Spinal cord (tissue), 10 donors: ENCODE measurements around the gene COX7B2. TPM values are rescaled to one million over a fixed set of nuclear protein-coding genes. Genes with fewer than 3 reads are reported as not detected.

Source experiments
- DNase-seq, 6 donors: peaks; one replicate each; pipeline versions ENCODE4 v3.0.0 to v3.0.0-alpha.2; 2013 to 2015; ENCODE audit warnings: low spot score in 6 of 6, low read depth in 4 of 6
- H3K27ac ChIP-seq: one replicate; pipeline ENCODE4 v1.5.1; 2013; ENCODE audit warnings: low read depth, low read length, control low read depth
- H3K27me3 ChIP-seq: one replicate; pipeline ENCODE4 v1.6.1; 2013; ENCODE audit warnings: low read length; ENCODE audit not compliant: control insufficient read depth, insufficient read depth
- H3K36me3 ChIP-seq: one replicate; pipeline ENCODE4 v1.6.1; 2013; ENCODE audit warnings: low read length; ENCODE audit not compliant: control insufficient read depth, insufficient read depth
- H3K4me1 ChIP-seq: one replicate; pipeline ENCODE4 v1.6.1; 2013; ENCODE audit warnings: low read length; ENCODE audit not compliant: control insufficient read depth, insufficient read depth
- H3K4me3 ChIP-seq: one replicate; pipeline ENCODE4 v1.5.1; 2013; ENCODE audit warnings: low read depth, low read length, control low read depth
- H3K9me3 ChIP-seq: one replicate; pipeline ENCODE4 v1.6.1; 2013; ENCODE audit warnings: low read length; ENCODE audit not compliant: control insufficient read depth, insufficient read depth
- WGBS: methylation state at CpG from one replicate; pipeline ENCODE4 v1.1.5; 2013; ENCODE audit warnings: missing lambda C conversion rate; ENCODE audit not compliant: insufficient coverage; 5-methylcytosine and 5-hydroxymethylcytosine counted together
- polyA plus RNA-seq, 2 donors: library from polyadenylated mRNA; unstranded; fragments of 120-200 nt; gene quantifications; one replicate each; pipeline ENCODE4 v1.2.1, GENCODE V29; 2013; ENCODE audit not compliant: insufficient read length in 2 of 2
- total RNA-seq, 2 donors: library from RNA; depleted of rRNA in 1 of 2; stranded (reverse); fragments of 120-200 nt in 1 of 2; fragments of >200 nt in 1 of 2; gene quantifications; one replicate each; pipeline versions ENCODE4 v1.2.3 to v1.2.4, GENCODE V29; 2013 to 2014
- donor health status: healthy.

Gene COX7B2
- total and polyA plus RNA-seq, 4 donors = not detected

DNA sequence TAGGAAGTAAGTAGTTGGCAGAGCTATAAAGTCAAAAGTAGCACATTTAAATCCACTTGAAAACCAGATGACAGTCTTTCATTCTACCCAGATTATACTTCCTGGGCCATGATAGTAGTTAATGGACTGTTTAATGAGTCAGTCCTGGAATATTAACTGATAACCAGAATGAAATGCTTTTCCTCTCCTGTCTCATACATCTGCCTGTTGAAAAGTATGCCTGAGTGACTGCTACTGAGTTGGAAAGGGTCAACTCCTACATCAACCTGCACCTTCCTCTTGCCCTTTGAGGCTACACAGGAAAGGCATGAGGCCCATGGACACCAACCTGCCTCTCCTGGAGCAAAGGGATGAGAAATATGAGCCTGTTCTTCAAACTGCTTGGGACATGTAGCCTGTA is 36.0 kb upstream of the COX7B2 start:
- H3K27me3 ChIP-seq = no peaks in the 10 kb centered on the region
- H3K4me1 ChIP-seq = no peaks in the 10 kb centered on the region
- DNase-seq = peak in 1 of 6 donors; percentile 17
- H3K9me3 ChIP-seq = no peaks in the 10 kb centered on the region
- no peak overlapping the region for H3K27ac ChIP-seq
- no peaks in the 10 kb centered on the region for H3K36me3 ChIP-seq
- H3K4me3 ChIP-seq = no peak overlapping the region

DNA sequence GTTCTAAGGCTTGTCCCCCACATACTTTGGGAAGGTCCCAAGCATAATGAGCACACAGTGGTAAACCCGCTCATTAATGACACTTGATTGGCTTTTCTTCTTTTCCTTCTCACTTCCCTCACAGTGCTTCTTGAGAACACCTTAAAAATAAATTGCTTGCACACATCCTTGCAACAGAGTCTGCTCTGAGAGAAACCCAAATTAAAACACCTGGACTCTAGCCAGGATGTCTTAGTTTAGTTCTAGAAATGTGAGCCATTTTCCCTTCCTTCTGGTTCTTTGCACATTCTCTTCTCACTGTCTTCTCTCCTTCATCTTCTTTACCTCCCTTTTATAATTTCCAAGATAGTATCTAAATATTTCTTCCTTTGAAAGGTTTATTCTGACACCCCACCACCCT is 35.3 kb upstream of the COX7B2 start:
- no peak for DNase-seq
- WGBS = 100% methylated on average over 1 of the region's 1 CpG
- Histone ChIP-seq H3K36me3 (no peaks in the 10 kb centered on the region), H3K4me1 (no peaks in the 10 kb centered on the region), H3K27me3 (no peaks in the 10 kb centered on the region), H3K4me3 (no peak overlapping the region), H3K27ac (no peak overlapping the region), H3K9me3 (no peaks in the 10 kb centered on the region)

DNA sequence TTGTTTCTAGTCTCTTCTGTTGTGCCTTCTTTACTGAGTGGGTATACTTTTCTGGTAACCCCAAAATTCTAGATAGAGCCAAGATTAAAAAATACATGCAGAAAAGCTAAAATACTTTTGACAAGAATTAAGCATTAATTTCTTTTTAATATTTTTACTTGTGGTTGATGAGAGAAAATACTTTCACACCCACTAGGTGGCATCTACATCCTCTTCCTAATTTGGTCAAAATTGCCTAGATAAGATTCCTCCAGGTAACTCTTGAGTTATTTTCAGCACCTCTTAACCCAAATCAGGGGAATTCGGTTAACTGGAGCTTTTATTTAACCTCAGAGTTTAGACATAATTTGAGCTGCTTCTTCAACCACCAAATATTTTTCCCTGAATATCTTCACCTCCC is 28.4 kb upstream of the COX7B2 start:
- Histone ChIP-seq H3K4me3 (no peak overlapping the region), H3K9me3 (no peaks in the 10 kb centered on the region), H3K36me3 (no peaks in the 10 kb centered on the region), H3K4me1 (no peaks in the 10 kb centered on the region), H3K27me3 (no peaks in the 10 kb centered on the region), H3K27ac (no peak overlapping the region)
- no peak for DNase-seq
- WGBS = no CpG with 5 or more reads among the region's 1 CpG

DNA sequence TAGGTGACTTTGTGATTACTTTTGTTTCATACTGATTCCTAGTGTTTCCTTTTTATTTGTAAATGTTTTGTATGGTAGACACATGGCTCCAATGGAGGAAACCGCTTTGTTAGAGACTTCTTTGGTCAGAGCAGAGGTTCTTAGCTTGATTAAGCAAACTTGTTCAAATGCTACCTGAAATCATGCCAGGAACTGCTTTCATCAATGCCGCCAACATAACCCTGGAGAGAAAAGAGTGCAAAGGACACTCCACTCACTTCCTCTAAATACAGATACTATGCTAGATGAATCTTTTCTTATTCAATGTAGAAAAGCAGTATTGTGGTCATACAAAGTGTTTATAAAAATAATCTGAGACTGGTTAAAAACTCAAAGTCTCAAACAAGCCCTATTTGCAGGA is 25.7 kb upstream of the COX7B2 start:
- Histone ChIP-seq H3K27me3 (no peaks in the 10 kb centered on the region), H3K9me3 (no peaks in the 10 kb centered on the region), H3K27ac (no peak overlapping the region), H3K36me3 (no peaks in the 10 kb centered on the region), H3K4me3 (no peak overlapping the region), H3K4me1 (no peaks in the 10 kb centered on the region)
- no CpG with 5 or more reads among the region's 2 CpGs for WGBS
- no peak for DNase-seq

DNA sequence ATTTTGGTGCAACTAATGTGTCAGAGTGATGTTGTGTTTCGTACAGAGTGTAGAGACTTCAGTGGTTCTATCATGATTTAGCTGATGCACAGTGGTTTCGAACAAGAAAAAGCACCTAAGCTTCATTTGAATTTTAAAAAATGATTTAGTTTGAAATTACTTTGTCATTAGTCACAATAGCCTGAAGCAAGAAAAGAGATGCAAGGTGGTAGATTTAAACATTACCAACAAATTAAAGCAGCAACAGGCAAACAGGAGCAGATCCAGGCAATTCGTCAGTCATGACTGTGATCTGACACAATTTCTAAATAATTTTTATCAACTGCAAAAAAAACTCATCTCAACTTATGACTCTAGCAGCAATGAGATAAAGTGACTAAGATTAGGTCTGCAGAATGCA is 24.6 kb upstream of the COX7B2 start:
- WGBS = no CpG with 5 or more reads among the region's 3 CpGs

DNA sequence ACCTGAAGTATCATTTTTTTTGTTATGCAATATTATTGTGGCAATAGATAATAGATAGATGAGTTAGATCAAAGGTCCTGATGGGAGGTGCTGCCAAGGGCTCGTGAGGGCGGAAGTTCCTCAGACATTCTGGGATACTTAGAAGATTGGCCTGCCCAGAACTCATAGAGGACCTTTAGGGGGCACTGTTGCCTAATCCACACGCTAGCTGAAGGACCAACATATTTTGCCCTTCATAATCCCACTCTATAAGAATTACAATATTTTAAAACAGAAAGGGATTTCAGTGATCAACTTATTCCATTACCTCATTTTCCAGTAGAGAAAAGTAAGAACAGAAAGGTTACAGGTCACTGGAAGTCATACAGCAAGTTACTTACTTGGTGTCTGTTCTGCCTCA is 22.9 kb upstream of the COX7B2 start:
- Histone ChIP-seq H3K4me1 (no peaks in the 10 kb centered on the region), H3K4me3 (no peak overlapping the region), H3K27ac (no peak overlapping the region), H3K27me3 (no peaks in the 10 kb centered on the region), H3K36me3 (no peaks in the 10 kb centered on the region), H3K9me3 (no peaks in the 10 kb centered on the region)
- DNase-seq = peak in 2 of 6 donors; percentile 43 to 47
- no CpG with 5 or more reads among the region's 3 CpGs for WGBS

More for the DNA sequence above, 24.6 kb upstream of the COX7B2 start:
- no peaks in the 10 kb centered on the region for H3K36me3 ChIP-seq
- no peak overlapping the region for H3K27ac ChIP-seq
- DNase-seq = no peak
- no peaks in the 10 kb centered on the region for H3K27me3 ChIP-seq
- no peaks in the 10 kb centered on the region for H3K4me1 ChIP-seq
- no peaks in the 10 kb centered on the region for H3K9me3 ChIP-seq
- no peak overlapping the region for H3K4me3 ChIP-seq

DNA sequence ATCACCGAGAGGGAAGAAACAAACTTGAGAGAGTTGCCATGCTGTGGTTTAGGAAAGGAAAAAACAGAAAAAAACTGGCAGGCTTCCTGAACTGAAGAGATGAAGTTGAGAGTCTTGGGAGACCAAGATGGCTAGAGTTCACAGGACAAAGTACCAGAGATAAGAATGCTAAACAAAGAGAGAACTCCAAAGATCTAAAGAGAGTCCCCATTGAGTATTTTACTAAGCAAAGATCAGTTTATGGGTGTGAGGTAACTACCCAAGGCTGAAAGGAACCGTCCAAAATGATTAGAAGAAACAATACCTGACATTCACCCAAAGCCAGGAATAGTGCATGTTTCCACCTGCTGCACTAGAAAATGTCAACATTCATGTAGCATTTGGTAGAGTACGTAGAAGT is 21.8 kb upstream of the COX7B2 start:
- H3K36me3 ChIP-seq = no peaks in the 10 kb centered on the region
- H3K27me3 ChIP-seq = no peaks in the 10 kb centered on the region
- no peaks in the 10 kb centered on the region for H3K4me1 ChIP-seq
- no peak overlapping the region for H3K27ac ChIP-seq
- no CpG with 5 or more reads among the region's 3 CpGs for WGBS
- no peaks in the 10 kb centered on the region for H3K9me3 ChIP-seq
- no peak for DNase-seq
- H3K4me3 ChIP-seq = no peak overlapping the region

DNA sequence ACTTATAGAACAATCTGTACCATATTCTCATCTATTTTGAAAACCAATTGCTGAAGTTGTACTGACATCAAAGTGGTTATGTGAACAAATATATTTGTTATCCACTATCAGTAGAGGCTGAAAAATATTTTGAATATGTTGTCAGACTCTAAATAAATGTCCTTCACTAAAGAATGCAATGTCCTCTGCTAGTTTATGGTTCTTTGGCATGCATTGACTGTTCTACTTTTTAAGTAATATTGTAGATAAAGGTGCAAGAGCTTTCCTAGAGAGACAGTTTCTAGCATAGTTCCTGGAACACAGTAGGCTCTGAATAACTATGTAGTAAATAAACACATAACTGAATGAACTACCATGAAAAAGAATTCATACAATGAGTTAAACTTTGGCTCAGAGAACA is 18.2 kb upstream of the COX7B2 start:
- H3K27me3 ChIP-seq = no peaks in the 10 kb centered on the region
- no peak for DNase-seq
- no peak overlapping the region for H3K27ac ChIP-seq
- H3K4me1 ChIP-seq = no peaks in the 10 kb centered on the region
- no peak overlapping the region for H3K4me3 ChIP-seq
- no peaks in the 10 kb centered on the region for H3K9me3 ChIP-seq
- no peaks in the 10 kb centered on the region for H3K36me3 ChIP-seq

DNA sequence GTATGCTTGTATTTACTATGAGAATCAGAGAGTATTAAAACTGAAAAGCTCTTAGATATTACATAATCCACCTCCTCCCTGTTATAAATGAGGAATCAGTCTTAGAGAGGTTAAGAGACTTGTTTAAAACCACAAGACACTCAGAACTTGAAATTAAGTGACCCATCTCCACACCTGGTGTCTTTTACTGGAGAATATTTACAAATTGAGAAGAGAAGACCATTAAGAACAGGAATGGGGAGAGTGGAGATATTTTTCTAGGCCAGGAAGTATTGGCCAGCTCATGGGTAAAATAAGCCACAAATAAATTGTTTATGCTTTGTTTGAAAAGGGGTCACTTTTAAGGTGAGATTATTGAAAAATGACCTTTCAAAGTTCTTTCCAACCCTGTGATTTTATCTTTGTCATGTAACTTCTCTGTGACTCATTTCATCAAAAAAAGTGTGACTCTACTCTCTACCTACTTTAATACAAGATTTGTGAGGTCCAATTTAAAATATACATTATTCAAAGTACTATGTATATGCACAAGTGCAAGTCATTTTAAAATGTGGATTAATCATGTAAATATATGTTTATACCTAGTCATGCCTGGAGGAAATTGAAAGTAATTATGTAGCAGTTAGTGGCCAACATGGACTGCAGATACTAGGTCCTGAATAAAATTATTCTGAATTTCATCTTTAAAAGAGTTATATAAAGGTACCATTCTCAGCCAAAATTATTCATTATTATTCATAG is 15.9 kb upstream of the COX7B2 start:
- no peaks in the 10 kb centered on the region for H3K36me3 ChIP-seq
- no peaks in the 10 kb centered on the region for H3K9me3 ChIP-seq
- no peak overlapping the region for H3K4me3 ChIP-seq
- H3K4me1 ChIP-seq = no peaks in the 10 kb centered on the region
- DNase-seq = no peak
- H3K27ac ChIP-seq = no peak overlapping the region
- no peaks in the 10 kb centered on the region for H3K27me3 ChIP-seq

DNA sequence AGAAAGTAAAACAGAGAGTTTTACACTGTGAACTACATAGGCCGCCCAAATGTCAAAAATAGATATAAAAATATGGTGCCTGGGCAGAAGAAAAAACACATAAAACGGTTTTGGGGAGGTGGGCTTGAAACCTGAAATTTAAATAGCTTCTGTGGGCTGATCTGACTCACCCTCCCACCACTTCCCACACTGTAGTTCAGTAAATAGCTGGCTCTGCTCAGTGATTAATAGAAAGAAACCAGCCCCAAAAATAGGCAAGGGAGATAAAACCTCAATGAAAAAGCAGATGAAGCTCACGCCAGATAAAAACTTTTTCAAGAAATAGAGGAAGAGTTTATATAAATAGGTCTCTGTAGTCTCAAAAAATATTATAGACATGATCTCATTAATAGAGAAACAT is 13.2 kb upstream of the COX7B2 start:
- no CpG with 5 or more reads among the region's 3 CpGs for WGBS
- no peaks in the 10 kb centered on the region for H3K4me1 ChIP-seq
- no peak for DNase-seq
- no peak overlapping the region for H3K27ac ChIP-seq
- no peak overlapping the region for H3K4me3 ChIP-seq
- no peaks in the 10 kb centered on the region for H3K9me3 ChIP-seq
- no peaks in the 10 kb centered on the region for H3K27me3 ChIP-seq
- no peaks in the 10 kb centered on the region for H3K36me3 ChIP-seq
